Neuronal stem cell (in vitro differentiated cells): ENCODE results near the gene GNAQ.

Experiments
- DNase-seq: peaks from one replicate; pipeline ENCODE4 v3.0.0-alpha.2; 2013; ENCODE audit warnings: low spot score
- H2AFZ ChIP-seq: one replicate; pipeline ENCODE4 v1.6.1; 2013; ENCODE audit warnings: mild to moderate bottlenecking, low read length, inconsistent platforms
- H2AK5ac ChIP-seq: 2 replicates; pipeline ENCODE4 v1.6.1; 2013; ENCODE audit warnings: low read depth, mild to moderate bottlenecking, inconsistent platforms, low read length, moderate library complexity, mixed read lengths
- H2BK120ac ChIP-seq: 2 replicates; pipeline ENCODE4 v1.6.1; 2013; ENCODE audit warnings: low read depth, mild to moderate bottlenecking, inconsistent platforms, low read length, moderate library complexity, mixed read lengths
- H2BK12ac ChIP-seq: one replicate; pipeline ENCODE4 v1.6.1; 2013; ENCODE audit warnings: low read length, inconsistent platforms
- H2BK15ac ChIP-seq: 2 replicates; pipeline ENCODE4 v1.6.1; 2013; ENCODE audit warnings: mild to moderate bottlenecking, low read length, inconsistent platforms, mixed read lengths
- H2BK5ac ChIP-seq: one replicate; pipeline ENCODE4 v1.6.1; 2013; ENCODE audit warnings: inconsistent platforms, mild to moderate bottlenecking, low read length, moderate library complexity
- H3K14ac ChIP-seq: one replicate; pipeline ENCODE4 v1.6.1; 2013; ENCODE audit warnings: low read length, inconsistent platforms
- H3K18ac ChIP-seq: 2 replicates; pipeline ENCODE4 v1.6.1; 2013; ENCODE audit warnings: low read length, inconsistent platforms
- H3K23ac ChIP-seq: 2 replicates; pipeline ENCODE4 v1.6.1; 2013; ENCODE audit warnings: low read depth, mild to moderate bottlenecking, mixed read lengths, low read length, inconsistent platforms; ENCODE audit not compliant: poor library complexity
- H3K27ac ChIP-seq: replicated peaks from 3 replicates; pipeline ENCODE4 v1.5.1; 2013; ENCODE audit warnings: low read length, inconsistent platforms
- H3K27me3 ChIP-seq, 3 experiments: 2 replicates each; pipeline ENCODE4 v1.6.1; 2013; ENCODE audit warnings: low read length in 3 of 3, mild to moderate bottlenecking in 2 of 3, inconsistent platforms in 1 of 3, low read depth in 1 of 3, mixed read lengths in 1 of 3, moderate library complexity in 1 of 3; ENCODE audit not compliant: control insufficient read depth in 3 of 3, insufficient read depth in 3 of 3
- H3K36me3 ChIP-seq, 2 donors: replicated peaks in 1 of 2; 2 replicates each; pipeline ENCODE4 v1.6.1; 2013; ENCODE audit warnings: low read length in 2 of 2; ENCODE audit not compliant: control insufficient read depth in 2 of 2, insufficient read depth in 2 of 2
- H3K4ac ChIP-seq: 2 replicates; pipeline ENCODE4 v1.6.1; 2013; ENCODE audit warnings: inconsistent platforms, mild to moderate bottlenecking, low read length, moderate library complexity
- H3K4me1 ChIP-seq, 2 donors: 1 replicate in 1 of 2; 2 replicates in 1 of 2; pipeline ENCODE4 v1.6.1; 2013; ENCODE audit warnings: low read length in 2 of 2, low read depth in 1 of 2; ENCODE audit not compliant: control insufficient read depth in 2 of 2, insufficient read depth in 1 of 2
- H3K4me2 ChIP-seq: one replicate; pipeline ENCODE4 v1.6.1; 2013; ENCODE audit warnings: mild to moderate bottlenecking, low read length, inconsistent platforms; ENCODE audit not compliant: insufficient read depth, poor library complexity, severe bottlenecking
- H3K4me3 ChIP-seq, 2 donors: 2 replicates each; pipeline ENCODE4 v1.5.1; 2013; ENCODE audit warnings: low read length in 2 of 2, mild to moderate bottlenecking in 2 of 2, inconsistent platforms in 1 of 2, moderate library complexity in 1 of 2
- H3K79me1 ChIP-seq: one replicate; pipeline ENCODE4 v1.6.1; 2013; ENCODE audit warnings: low read depth, mild to moderate bottlenecking, inconsistent platforms, low read length, moderate library complexity
- H3K9ac ChIP-seq: one replicate; pipeline ENCODE4 v1.6.1; 2013; ENCODE audit warnings: mild to moderate bottlenecking, low read depth, low read length, inconsistent platforms; ENCODE audit not compliant: poor library complexity
- H3K9me3 ChIP-seq, 2 donors: replicated peaks in 1 of 2; 2 replicates each; pipeline versions ENCODE3 to v1.6.1; 2013; ENCODE audit warnings: low read length in 2 of 2, mild to moderate bottlenecking in 2 of 2, inconsistent platforms in 1 of 2, low read depth in 1 of 2, mixed read lengths in 1 of 2, moderate library complexity in 1 of 2; ENCODE audit not compliant: control insufficient read depth in 2 of 2, insufficient read depth in 1 of 2
- H4K8ac ChIP-seq: one replicate; pipeline ENCODE4 v1.6.1; 2013; ENCODE audit warnings: low read depth, mild to moderate bottlenecking, inconsistent platforms, low read length, moderate library complexity
- H4K91ac ChIP-seq: one replicate; pipeline ENCODE4 v1.6.1; 2013; ENCODE audit warnings: low read length, low read depth, mild to moderate bottlenecking, inconsistent platforms; ENCODE audit not compliant: poor library complexity
- WGBS, 2 donors: extraction: QIAGEN DNeasy Blood & Tissue Kit; methylation state at CpG; one replicate each; pipeline ENCODE4 v1.1.7; 2013; ENCODE audit warnings: missing lambda C conversion rate in 2 of 2, mixed read lengths in 1 of 2; ENCODE audit not compliant: insufficient read length in 2 of 2, insufficient replicate concordance in 1 of 2; ENCODE audit errors: extremely low coverage in 2 of 2; 5-methylcytosine and 5-hydroxymethylcytosine counted together

GNAQ gene

GRCh38 chr9:78040726-78041125 lies 9.1 kb upstream of the GNAQ start:
- H3K23ac ChIP-seq, result no peak overlapping the region
- WGBS, 2 donors, result no CpG with 5 or more reads among the region's 1 CpG
- no peak overlapping the region for H3K4ac ChIP-seq
- H3K27ac ChIP-seq, result no peak overlapping the region
- H3K36me3 ChIP-seq, result no peaks in the 10 kb centered on the region
- H2AK5ac ChIP-seq, result no peak overlapping the region
- no peak overlapping the region for H2AFZ ChIP-seq
- no peak overlapping the region for H3K18ac ChIP-seq
- H2BK120ac ChIP-seq, result no peak overlapping the region
- H3K4me1 ChIP-seq, result peaks cover 0 to 3% of the 10 kb centered on the region in 2 donors
- no peak overlapping the region for H4K91ac ChIP-seq
- no peak overlapping the region for H4K8ac ChIP-seq
- no peak overlapping the region for H3K9ac ChIP-seq
- H2BK15ac ChIP-seq, result no peak overlapping the region
- H3K4me2 ChIP-seq, result no peak overlapping the region
- peaks cover 0 to 4% (median 0%) of the 10 kb centered on the region in 3 experiments for H3K27me3 ChIP-seq
- no peaks in the 10 kb centered on the region for H3K9me3 ChIP-seq
- H3K14ac ChIP-seq, result no peak overlapping the region
- no peak overlapping the region for H2BK5ac ChIP-seq
- no peak overlapping the region for H2BK12ac ChIP-seq
- DNase-seq, result no peak
- H3K4me3 ChIP-seq, result no peak overlapping the region
- H3K79me1 ChIP-seq, result no peaks in the 10 kb centered on the region

GRCh38 chr9:78038620-78039300 lies 7.1 kb upstream of the GNAQ start:
- Histone ChIP-seq H3K14ac (no peak overlapping the region), H3K9ac (no peak overlapping the region), H2BK120ac (no peak overlapping the region), H3K36me3 (no peaks in the 10 kb centered on the region), H3K4ac (no peak overlapping the region), H3K4me3 (no peak overlapping the region), H4K91ac (no peak overlapping the region), H2BK5ac (no peak overlapping the region), H3K79me1 (no peaks in the 10 kb centered on the region), H3K4me2 (no peak overlapping the region), H3K23ac (no peak overlapping the region), H2AK5ac (no peak overlapping the region), H2AFZ (no peak overlapping the region), H2BK15ac (no peak overlapping the region), H3K4me1 (no peaks in the 10 kb centered on the region), H3K27me3 (peaks cover 0 to 4% (median 0%) of the 10 kb centered on the region in 3 experiments), H3K18ac (no peak overlapping the region), H3K9me3 (no peaks in the 10 kb centered on the region), H4K8ac (no peak overlapping the region), H2BK12ac (no peak overlapping the region), H3K27ac (no peak overlapping the region)
- WGBS, 2 donors, result no CpG with 5 or more reads among the region's 4 CpGs
- no peak for DNase-seq

GRCh38 chr9:78035383-78035993 lies 3.9 kb upstream of the GNAQ start:
- Histone ChIP-seq H2BK120ac (no peak overlapping the region), H3K14ac (no peak overlapping the region), H2BK12ac (no peak overlapping the region), H3K9ac (no peak overlapping the region), H4K8ac (no peak overlapping the region), H3K4me3 (no peak overlapping the region), H3K27ac (no peak overlapping the region), H2AFZ (peak overlapping the region; percentile 44), H2BK15ac (no peak overlapping the region), H3K9me3 (no peaks in the 10 kb centered on the region), H3K4me2 (no peak overlapping the region), H4K91ac (no peak overlapping the region), H3K4me1 (peaks cover 0 to 2% of the 10 kb centered on the region in 2 donors), H3K79me1 (peaks cover 3% of the 10 kb centered on the region), H3K18ac (no peak overlapping the region), H3K23ac (no peak overlapping the region), H2AK5ac (no peak overlapping the region), H2BK5ac (no peak overlapping the region), H3K4ac (no peak overlapping the region), H3K27me3 (peaks cover 0 to 4% (median 0%) of the 10 kb centered on the region in 3 experiments), H3K36me3 (no peaks in the 10 kb centered on the region)
- DNase-seq, result peak; percentile 74
- no CpG with 5 or more reads among the region's 10 CpGs for WGBS, 2 donors

GRCh38 chr9:78033870-78034269 lies 2.3 kb upstream of the GNAQ start:
- Histone ChIP-seq H3K9ac (no peak overlapping the region), H3K4ac (no peak overlapping the region), H2BK5ac (no peak overlapping the region), H2BK120ac (no peak overlapping the region), H3K36me3 (no peaks in the 10 kb centered on the region), H3K4me2 (no peak overlapping the region), H2AFZ (no peak overlapping the region), H2AK5ac (no peak overlapping the region), H2BK12ac (no peak overlapping the region), H4K91ac (no peak overlapping the region), H3K9me3 (no peaks in the 10 kb centered on the region), H3K23ac (no peak overlapping the region), H3K79me1 (peaks cover 5% of the 10 kb centered on the region), H3K27me3 (no peaks in the 10 kb centered on the region), H2BK15ac (no peak overlapping the region), H3K14ac (no peak overlapping the region), H4K8ac (no peak overlapping the region), H3K18ac (no peak overlapping the region), H3K27ac (no peak overlapping the region), H3K4me1 (peaks cover 0 to 3% of the 10 kb centered on the region in 2 donors), H3K4me3 (no peak overlapping the region)
- WGBS, 2 donors, result no CpG with 5 or more reads among the region's 2 CpGs
- DNase-seq, result no peak
